SU-DHL-6 (cell line): Measurements from ENCODE around the gene TOE1.

Experiments
- H2AFZ ChIP-seq: fragments of 200-600 bp; sonication (generic); 2 replicates; pipeline ENCODE4 v1.6.1; 2014; ENCODE audit warnings: low read depth, mild to moderate bottlenecking, moderate library complexity, mixed read lengths, antibody characterized with exemption, low read length; ENCODE audit not compliant: severe bottlenecking
- H3F3A ChIP-seq: fragments of 200-600 bp; shearing (Covaris generic); 2 replicates; pipeline ENCODE4 v1.6.0; 2016; ENCODE audit warnings: antibody characterized with exemption, mild to moderate bottlenecking; ENCODE audit not compliant: insufficient read depth
- H3K27ac ChIP-seq: fragments of 200-600 bp; sonication (generic); 2 replicates; pipeline ENCODE4 v1.5.1; 2016; ENCODE audit warnings: low read depth, mild to moderate bottlenecking, low read length, moderate library complexity, mixed read lengths
- H3K27me3 ChIP-seq: fragments of 200-600 bp; sonication (generic), shearing (Covaris generic); 2 replicates; pipeline ENCODE4 v1.6.0; 2014; ENCODE audit warnings: mild to moderate bottlenecking, low read length
- H3K36me3 ChIP-seq: fragments of 200-600 bp; sonication (generic); 2 replicates; pipeline ENCODE4 v1.6.1; 2014; ENCODE audit warnings: mild to moderate bottlenecking, low read length, mixed read lengths
- H3K4me2 ChIP-seq: fragments of 300-600, 200-600 bp; shearing (Covaris generic), sonication (generic); 2 replicates; pipeline ENCODE4 v1.6.0; 2014; ENCODE audit warnings: low read length, low read depth, mild to moderate bottlenecking; ENCODE audit not compliant: poor library complexity, severe bottlenecking
- H3K4me3 ChIP-seq: fragments of 200-600 bp; sonication (generic); 2 replicates; pipeline ENCODE4 v1.5.1; 2014; ENCODE audit warnings: antibody characterized with exemption, low read length, mild to moderate bottlenecking, mixed read lengths; ENCODE audit not compliant: insufficient read depth, poor library complexity, severe bottlenecking
- H3K79me2 ChIP-seq: fragments of 200-600 bp; sonication (generic); 2 replicates; pipeline ENCODE4 v1.6.1; 2014; ENCODE audit warnings: mild to moderate bottlenecking, low read length, moderate library complexity; ENCODE audit not compliant: insufficient read depth
- H3K9ac ChIP-seq: fragments of 200-600 bp; sonication (generic); 2 replicates; pipeline ENCODE4 v1.7.0; 2014; ENCODE audit warnings: mild to moderate bottlenecking, low read length
- H3K9me2 ChIP-seq: fragments of 200-600 bp; sonication (generic); replicated peaks from 2 replicates; pipeline ENCODE4 v1.6.1; 2014; ENCODE audit warnings: low read length; ENCODE audit not compliant: insufficient read depth
- H3K9me3 ChIP-seq: fragments of 200-600 bp; sonication (generic); 2 replicates; pipeline ENCODE4 v1.6.1; 2014; ENCODE audit warnings: low read length, mixed read lengths; ENCODE audit not compliant: insufficient read depth
- H4K20me1 ChIP-seq: fragments of 200-600 bp; sonication (generic); 2 replicates; pipeline ENCODE4 v1.6.1; 2014; ENCODE audit warnings: low read depth, mild to moderate bottlenecking, antibody characterized with exemption, low read length, moderate library complexity, mixed read lengths
- CTCF ChIP-seq: fragments of 200-600 bp; sonication (generic); IDR thresholded peaks from one replicate; pipeline ENCODE4 v1.5.1; 2017; ENCODE audit warnings: antibody characterized with exemption, mild to moderate bottlenecking, low read length, moderate library complexity; ENCODE audit not compliant: insufficient read depth, poor library complexity, severe bottlenecking
- EZH2phosphoT487 ChIP-seq: fragments of 200-600 bp; sonication (generic), shearing (Covaris generic); conservative IDR thresholded peaks from 2 replicates; pipeline ENCODE4 v1.6.1; 2018; ENCODE audit warnings: mild to moderate bottlenecking, antibody characterized with exemption, low read length, moderate library complexity, mixed read lengths

Gene TOE1

GRCh38 chr1:45344499-45344898 is 4.5 kb downstream of the TOE1 start:
- Histone ChIP-seq H3K79me2 (peaks cover 22% of the 10 kb centered on the region), H3K27ac (no peak overlapping the region), H3K4me2 (no peak overlapping the region), H3K27me3 (no peaks in the 10 kb centered on the region), H3F3A (0 out of 2 replicates have a peak, but pooled peaks cover 9% of the 10 kb centered on the region), H3K36me3 (peaks cover 8% of the 10 kb centered on the region; the same call in 1 of the 2 replicates), H3K9ac (no peak overlapping the region), H4K20me1 (no peaks in the 10 kb centered on the region), H3K9me3 (no peaks in the 10 kb centered on the region), H3K4me3 (no peak overlapping the region), H2AFZ (no peak overlapping the region), H3K9me2 (no peaks in the 10 kb centered on the region)
- TF ChIP-seq EZH2phosphoT487 = no peak
- TF ChIP-seq CTCF = no peak

- H3K9ac ChIP-seq = no peak overlapping the region
- H3F3A ChIP-seq = 0 out of 2 replicates have a peak, but pooled peaks cover 9% of the 10 kb centered on the region
- no peak overlapping the region for H2AFZ ChIP-seq
- peaks cover 8% of the 10 kb centered on the region; the same call in 1 of the 2 replicates for H3K36me3 ChIP-seq
- H3K4me2 ChIP-seq = no peak overlapping the region
- no peak for TF ChIP-seq EZH2phosphoT487
- TF ChIP-seq CTCF = no peak
- H4K20me1 ChIP-seq = no peaks in the 10 kb centered on the region
- no peaks in the 10 kb centered on the region for H3K9me2 ChIP-seq
- no peaks in the 10 kb centered on the region for H3K27me3 ChIP-seq
- peaks cover 19% of the 10 kb centered on the region for H3K79me2 ChIP-seq
- H3K27ac ChIP-seq = no peak overlapping the region
- no peaks in the 10 kb centered on the region for H3K9me3 ChIP-seq
- no peak overlapping the region for H3K4me3 ChIP-seq
Measured at GRCh38 chr1:45345014-45345413, 5.0 kb downstream of the TOE1 start.

DNA sequence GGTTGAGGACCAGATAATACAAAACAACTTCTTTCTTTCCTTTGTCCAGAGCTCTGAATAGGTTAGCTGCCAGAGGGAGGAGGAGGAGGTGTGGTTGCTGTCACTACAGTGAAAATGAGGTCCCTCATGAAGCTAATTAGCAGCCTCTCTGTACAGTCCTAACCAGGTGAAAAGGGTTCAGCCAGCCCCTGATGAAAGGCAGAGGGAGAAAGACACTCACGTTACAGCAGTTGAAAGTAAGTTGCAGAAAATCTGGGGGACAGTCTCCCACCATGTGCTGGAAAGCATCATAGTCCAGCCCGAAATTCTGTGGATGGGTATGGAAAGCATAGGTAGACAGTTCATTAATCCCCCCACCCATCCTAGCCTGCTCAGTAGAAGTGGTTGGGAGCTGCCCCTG is 6.5 kb downstream of the TOE1 start:
- Histone ChIP-seq H2AFZ (no peak overlapping the region), H3K4me2 (no peak overlapping the region), H3K4me3 (no peak overlapping the region), H3K79me2 (peaks cover 7% of the 10 kb centered on the region), H3K27ac (no peak overlapping the region), H4K20me1 (no peaks in the 10 kb centered on the region), H3K9me3 (no peaks in the 10 kb centered on the region), H3K9me2 (no peaks in the 10 kb centered on the region), H3K36me3 (peaks cover 8% of the 10 kb centered on the region; the same call in 1 of the 2 replicates), H3K27me3 (no peaks in the 10 kb centered on the region), H3F3A (0 out of 2 replicates have a peak, but pooled peaks cover 9% of the 10 kb centered on the region), H3K9ac (no peak overlapping the region)
- TF ChIP-seq CTCF (no peak), EZH2phosphoT487 (no peak)
